ENCODE measurements around the gene TMED3. TPM values are rescaled to one million over a fixed set of nuclear protein-coding genes. Genes with fewer than 3 reads are reported as not detected.

TMED3 gene
- total RNA-seq, 1 donor from 2014 or later: 102 TPM

DNA sequence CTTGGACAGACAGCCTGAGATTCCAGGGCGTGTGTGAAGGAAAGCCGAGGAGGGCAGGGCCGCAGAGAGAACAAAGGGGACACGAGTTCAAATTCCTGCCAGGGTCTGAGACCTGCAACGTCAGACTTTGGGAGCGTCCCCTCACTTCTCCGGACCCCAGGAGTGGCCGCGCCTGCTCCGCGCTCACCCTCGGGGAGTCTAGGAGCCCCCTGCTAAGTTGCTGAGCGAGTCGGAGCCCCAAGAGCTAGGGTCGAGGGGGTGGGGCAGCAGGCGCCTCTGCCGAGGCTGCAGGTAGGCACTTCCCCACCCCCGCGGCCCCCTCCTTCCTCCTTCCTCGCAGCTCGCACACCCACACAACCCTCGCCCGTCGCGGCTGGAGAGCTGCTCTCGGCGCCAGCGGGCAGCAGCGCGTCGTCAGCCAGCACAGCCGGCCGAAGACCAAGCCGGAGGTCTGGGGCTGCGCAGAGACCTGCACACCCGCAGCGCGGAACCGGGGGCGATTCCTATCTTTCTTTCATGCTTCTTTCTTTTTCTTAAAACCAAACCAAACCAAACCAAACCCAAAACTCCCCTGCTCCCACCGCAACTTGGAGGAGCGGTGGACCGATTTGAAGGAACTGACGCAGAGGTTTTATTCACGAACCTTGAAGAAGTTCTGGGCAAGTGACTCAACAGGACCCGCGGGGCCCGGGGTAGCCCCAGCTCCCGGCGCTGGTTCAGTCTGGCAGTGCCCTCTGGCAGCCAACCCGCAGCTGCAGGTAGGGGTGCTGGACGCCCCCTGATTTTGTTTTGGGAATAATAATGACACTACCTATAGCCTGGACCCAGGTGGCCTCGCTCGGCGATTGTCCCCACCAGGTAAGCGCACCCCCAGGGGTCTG, 28.3 kb upstream of the TMED3 start, which contains the start of gene ANKRD34C:
ANKRD34C (plus strand) TSS at position 352 of the 881 bp plus-strand sequence. CDS start 10,563 bp downstream, outside the sequence.
- Mint-ChIP-seq H3K9me3 (ENCODE audit: unreplicated experiment) (no peaks in the 10 kb centered on the region), H3K36me3 (ENCODE audit: unreplicated experiment) (peaks cover 2% of the 10 kb centered on the region), H3K4me3 (ENCODE audit: unreplicated experiment) (no peak within 1 kb of the TSS), H3K4me1 (ENCODE audit: unreplicated experiment) (peaks cover 1% of the 10 kb centered on the region), H3K27me3 (ENCODE audit: unreplicated experiment) (peaks cover 60% of the 10 kb centered on the region), H3K27ac (ENCODE audit: unreplicated experiment) (no peak within 1 kb of the TSS)
- TF ChIP-seq, protein P1, sequence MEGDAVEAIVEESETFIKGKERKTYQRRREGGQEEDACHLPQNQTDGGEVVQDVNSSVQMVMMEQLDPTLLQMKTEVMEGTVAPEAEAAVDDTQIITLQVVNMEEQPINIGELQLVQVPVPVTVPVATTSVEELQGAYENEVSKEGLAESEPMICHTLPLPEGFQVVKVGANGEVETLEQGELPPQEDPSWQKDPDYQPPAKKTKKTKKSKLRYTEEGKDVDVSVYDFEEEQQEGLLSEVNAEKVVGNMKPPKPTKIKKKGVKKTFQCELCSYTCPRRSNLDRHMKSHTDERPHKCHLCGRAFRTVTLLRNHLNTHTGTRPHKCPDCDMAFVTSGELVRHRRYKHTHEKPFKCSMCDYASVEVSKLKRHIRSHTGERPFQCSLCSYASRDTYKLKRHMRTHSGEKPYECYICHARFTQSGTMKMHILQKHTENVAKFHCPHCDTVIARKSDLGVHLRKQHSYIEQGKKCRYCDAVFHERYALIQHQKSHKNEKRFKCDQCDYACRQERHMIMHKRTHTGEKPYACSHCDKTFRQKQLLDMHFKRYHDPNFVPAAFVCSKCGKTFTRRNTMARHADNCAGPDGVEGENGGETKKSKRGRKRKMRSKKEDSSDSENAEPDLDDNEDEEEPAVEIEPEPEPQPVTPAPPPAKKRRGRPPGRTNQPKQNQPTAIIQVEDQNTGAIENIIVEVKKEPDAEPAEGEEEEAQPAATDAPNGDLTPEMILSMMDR (IDR thresholded peaks at IDR 0.05): no peak
- no peak for DNase-seq (ENCODE audit: extremely low spot score, unreplicated experiment)

DNA sequence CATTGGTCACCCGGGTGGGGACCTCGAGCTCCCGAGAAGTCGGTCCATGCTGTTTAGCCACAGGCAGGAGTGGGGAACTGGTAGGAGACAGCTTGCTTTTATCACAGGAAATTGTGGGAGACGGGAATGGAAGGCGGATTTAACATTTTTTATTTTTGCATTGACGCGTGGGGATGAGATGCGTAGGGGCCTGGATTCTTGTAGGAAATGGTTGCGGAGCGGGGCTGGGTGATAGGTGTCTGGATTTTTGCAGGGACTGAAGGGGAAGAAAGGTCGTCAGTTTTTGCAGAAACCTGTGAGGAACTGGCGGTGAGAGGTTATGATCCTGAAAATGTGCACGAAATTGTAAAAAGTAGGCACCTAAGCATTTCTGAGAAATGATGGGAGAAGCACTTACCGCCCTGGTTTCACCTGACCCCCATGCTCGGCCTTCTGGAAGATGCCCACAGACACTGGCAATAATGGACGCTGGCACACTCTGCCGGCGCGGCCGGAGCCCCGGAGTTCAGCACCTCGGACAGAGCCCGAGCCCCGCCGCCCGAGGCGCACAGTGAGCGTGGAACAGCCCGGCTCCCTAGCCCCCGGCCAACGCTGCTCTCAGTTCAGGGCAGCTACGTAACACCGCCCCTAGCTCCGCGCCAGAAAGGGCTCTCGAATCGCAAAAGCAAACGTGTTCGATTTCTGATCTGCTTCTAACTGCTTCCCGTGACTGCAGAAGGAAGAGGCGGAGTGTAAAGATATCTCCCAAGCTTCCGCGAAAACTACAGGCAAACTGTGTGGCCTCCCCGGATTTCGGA, 27.5 kb upstream of the TMED3 start:
- Mint-ChIP-seq H3K27me3 (ENCODE audit: unreplicated experiment) (peaks cover 66% of the 10 kb centered on the region), H3K9me3 (ENCODE audit: unreplicated experiment) (no peaks in the 10 kb centered on the region), H3K4me3 (ENCODE audit: unreplicated experiment) (no peak overlapping the region), H3K36me3 (ENCODE audit: unreplicated experiment) (peaks cover 2% of the 10 kb centered on the region), H3K4me1 (ENCODE audit: unreplicated experiment) (peaks cover 1% of the 10 kb centered on the region), H3K27ac (ENCODE audit: unreplicated experiment) (no peak overlapping the region)
- no peak for DNase-seq (ENCODE audit: extremely low spot score, unreplicated experiment)
- TF ChIP-seq, protein P1 (IDR thresholded peaks at IDR 0.05): no peak

DNA sequence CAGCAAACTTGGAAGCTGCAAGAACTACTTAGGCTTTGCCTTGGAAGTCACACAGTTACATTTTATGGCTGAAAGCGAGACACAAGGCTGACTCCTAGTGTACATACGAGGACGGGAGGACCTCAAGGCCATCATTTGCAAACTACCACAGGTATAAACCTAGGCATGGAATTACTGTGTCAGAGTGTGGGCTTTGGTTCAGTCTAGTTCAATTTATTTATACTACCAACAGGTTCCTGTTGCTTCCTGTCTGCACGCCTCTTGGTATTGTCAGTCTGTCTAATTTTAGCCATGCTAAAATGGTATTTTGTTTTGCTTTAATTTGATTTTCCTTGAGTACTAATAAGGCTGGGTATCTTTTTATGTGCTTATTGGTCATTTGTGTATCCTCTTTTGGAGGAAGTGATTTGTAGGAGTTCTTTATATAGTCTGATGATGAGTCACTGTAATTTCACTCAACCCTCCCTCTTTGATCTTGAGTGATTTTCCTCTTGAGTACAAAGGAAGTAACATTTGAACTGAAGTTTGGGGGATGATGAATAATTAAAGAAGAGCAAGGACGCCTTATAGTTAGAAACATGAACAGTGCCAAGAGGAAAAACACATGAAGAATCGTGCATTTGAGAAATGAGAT, 20.2 kb upstream of the TMED3 start:
- Mint-ChIP-seq H3K27me3 (ENCODE audit: unreplicated experiment) (peaks cover 43% of the 10 kb centered on the region), H3K9me3 (ENCODE audit: unreplicated experiment) (no peaks in the 10 kb centered on the region), H3K36me3 (ENCODE audit: unreplicated experiment) (no peaks in the 10 kb centered on the region), H3K4me1 (ENCODE audit: unreplicated experiment) (no peaks in the 10 kb centered on the region), H3K27ac (ENCODE audit: unreplicated experiment) (no peak overlapping the region), H3K4me3 (ENCODE audit: unreplicated experiment) (no peak overlapping the region)
- DNase-seq (ENCODE audit: extremely low spot score, unreplicated experiment): no peak
- TF ChIP-seq, protein P1 (IDR thresholded peaks at IDR 0.05): no peak

DNA sequence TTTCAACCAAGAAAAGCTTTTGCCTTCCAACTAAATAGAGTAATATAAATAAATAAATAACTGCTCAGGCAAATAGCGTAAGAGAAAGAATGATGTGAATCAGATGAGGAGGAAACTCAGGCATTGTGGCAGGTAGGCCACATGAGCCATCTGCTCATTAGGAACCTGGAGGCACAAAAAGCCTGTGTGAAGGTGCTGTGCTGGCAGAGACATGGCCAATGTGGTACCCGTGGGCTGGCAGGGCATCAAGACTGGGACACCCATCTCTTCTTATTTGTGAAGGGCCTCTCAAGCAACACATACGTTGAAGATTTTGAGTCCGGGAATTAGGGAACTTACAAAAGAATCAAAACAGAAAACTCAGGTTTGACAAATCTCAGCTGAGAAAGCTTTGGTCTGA, 18.9 kb upstream of the TMED3 start:
- TF ChIP-seq, protein P1 (IDR thresholded peaks at IDR 0.05): no peak
- Mint-ChIP-seq H3K4me3 (ENCODE audit: unreplicated experiment) (no peak overlapping the region), H3K9me3 (ENCODE audit: unreplicated experiment) (no peaks in the 10 kb centered on the region), H3K4me1 (ENCODE audit: unreplicated experiment) (no peaks in the 10 kb centered on the region), H3K27me3 (ENCODE audit: unreplicated experiment) (peaks cover 41% of the 10 kb centered on the region), H3K36me3 (ENCODE audit: unreplicated experiment) (no peaks in the 10 kb centered on the region), H3K27ac (ENCODE audit: unreplicated experiment) (no peak overlapping the region)
- no peak for DNase-seq (ENCODE audit: extremely low spot score, unreplicated experiment)
